Measurements from ENCODE around the gene KCNN3. TPM values are rescaled to one million over a fixed set of nuclear protein-coding genes. Genes with fewer than 3 reads are reported as not detected.

Gene KCNN3
- total RNA-seq, 4 donors from 2014 or later = 0.24 to 2.4 (median 0.95) TPM

DNA sequence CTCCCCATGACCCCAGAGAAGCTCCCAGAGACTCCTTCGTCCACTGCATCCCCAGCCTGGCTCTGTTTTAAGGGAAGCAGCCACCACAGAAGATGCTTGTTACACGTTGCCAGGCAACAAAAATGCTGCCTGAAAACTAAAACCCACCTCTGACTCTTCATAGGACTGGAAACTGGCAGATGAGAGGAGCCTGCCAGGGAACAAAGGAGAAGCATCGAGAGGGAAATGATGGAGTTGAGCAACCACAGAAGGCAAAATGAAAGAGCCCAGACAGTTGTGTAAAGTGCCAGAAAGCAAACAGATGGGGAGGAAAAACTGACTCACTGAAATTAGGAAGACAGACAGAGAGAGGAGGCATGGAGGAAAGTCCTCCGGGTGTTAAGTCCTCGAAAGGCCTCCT, 118.4 kb downstream of the KCNN3 start:
- no peak for TF ChIP-seq CTCF (IDR thresholded peaks at IDR 0.05)
- ATAC-seq (ENCODE audit: low FRiP score) (peak; percentile 26), DNase-seq (ENCODE audit: low spot score) (no peak)

DNA sequence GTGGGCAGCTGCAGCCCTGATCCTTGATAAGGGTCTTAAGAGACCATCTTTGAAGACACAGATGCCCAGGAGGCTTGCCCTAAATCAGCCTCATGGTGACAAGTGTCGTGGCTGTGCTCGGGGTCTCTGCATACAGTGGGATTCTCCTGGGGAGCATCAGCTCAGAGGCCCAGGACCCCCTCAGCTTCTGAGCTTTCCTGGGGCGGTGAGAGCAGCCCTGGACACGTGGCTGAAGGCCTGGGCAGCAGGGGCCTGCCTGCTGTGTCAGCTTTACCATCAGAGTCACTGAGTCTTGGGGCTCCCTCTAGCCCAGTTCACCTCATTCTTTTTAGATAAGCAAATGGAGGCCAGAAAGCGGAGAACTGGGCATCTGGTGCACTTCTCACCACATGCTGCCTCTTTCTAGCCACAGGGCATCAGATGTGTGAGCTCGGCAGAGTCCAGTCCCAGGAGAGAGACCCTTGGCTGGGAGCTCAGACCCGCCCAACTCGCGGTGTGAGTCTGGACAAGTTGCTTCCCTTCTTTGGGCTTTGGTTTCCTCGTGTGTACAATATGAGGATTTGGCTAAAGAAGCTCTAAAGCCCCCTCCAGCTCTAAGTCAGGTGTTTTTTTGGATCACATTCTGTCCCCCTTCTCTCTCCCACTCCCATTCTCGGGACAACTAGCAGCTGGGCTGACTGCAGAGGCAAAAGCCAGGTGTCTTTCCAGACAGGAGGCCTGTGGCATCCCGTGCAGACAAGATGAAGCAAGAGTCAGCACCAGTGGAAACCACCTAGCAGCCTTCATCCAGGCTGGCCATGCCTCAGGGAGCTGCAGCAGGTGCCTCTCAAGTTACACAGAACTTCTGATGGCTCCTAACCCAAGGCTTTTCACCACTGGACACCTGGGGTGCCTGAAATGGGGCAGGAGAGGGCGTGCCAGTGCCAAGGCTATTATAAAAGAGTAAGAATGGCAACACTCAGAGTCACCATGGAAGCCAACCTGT, 119.1 kb downstream of the KCNN3 start:
- DNase-seq (ENCODE audit: low spot score) = no peak
- TF ChIP-seq CTCF (IDR thresholded peaks at IDR 0.05) = no peak
- no peak for ATAC-seq (ENCODE audit: low FRiP score)

GRCh38 chr1:154749078-154749760, 120.9 kb downstream of the KCNN3 start:
- no peak for TF ChIP-seq CTCF (IDR thresholded peaks at IDR 0.05)

GRCh38 chr1:154748405-154748775, 121.7 kb downstream of the KCNN3 start:
- ATAC-seq (ENCODE audit: low FRiP score) = no peak
- TF ChIP-seq CTCF (IDR thresholded peaks at IDR 0.05) = no peak
- no peak for DNase-seq (ENCODE audit: low spot score)

More at GRCh38 chr1:154749078-154749760, 120.9 kb downstream of the KCNN3 start:
- DNase-seq (ENCODE audit: low spot score) (no peak), ATAC-seq (ENCODE audit: low FRiP score) (no peak)

- ATAC-seq (ENCODE audit: low FRiP score) (no peak), DNase-seq (ENCODE audit: low spot score) (no peak)
- no peak for TF ChIP-seq CTCF (IDR thresholded peaks at IDR 0.05)
These were observed 122.2 kb downstream of the KCNN3 start for GRCh38 chr1:154747740-154748404.

GRCh38 chr1:154747380-154747739, 122.7 kb downstream of the KCNN3 start:
- DNase-seq (ENCODE audit: low spot score) = no peak
- no peak for ATAC-seq (ENCODE audit: low FRiP score)
- no peak for TF ChIP-seq CTCF (IDR thresholded peaks at IDR 0.05)
